OCI-LY3 (cell line): ENCODE measurements around the gene REX1BD.

Experiments used
- H2AFZ ChIP-seq: fragments of 200-600, 300-600 bp; shearing (Covaris generic); 2 replicates; pipeline ENCODE4 v1.6.0; 2014; ENCODE audit warnings: antibody characterized with exemption, low read depth, low read length
- H3K27ac ChIP-seq: fragments of 200-600, 300-600 bp; sonication (generic); 2 replicates; pipeline ENCODE4 v1.5.1; 2014; ENCODE audit warnings: mild to moderate bottlenecking, low read length, moderate library complexity, mixed read lengths
- H3K27me3 ChIP-seq: fragments of 200-600, 300-600 bp; sonication (generic); 2 replicates; pipeline ENCODE4 v1.6.1; 2014; ENCODE audit warnings: low read depth, low read length, mixed read lengths
- H3K36me3 ChIP-seq: fragments of 200-600, 300-600 bp; sonication (generic); replicated peaks from 2 replicates; pipeline ENCODE3; 2014; ENCODE audit warnings: low read depth, low read length, mixed read lengths
- H3K4me1 ChIP-seq: fragments of 300-600, 200-600 bp; sonication (generic); 2 replicates; pipeline ENCODE4 v1.6.1; 2014; ENCODE audit warnings: low read length, mixed read lengths
- H3K4me2 ChIP-seq: fragments of 200-600, 300-600 bp; sonication (generic); 2 replicates; pipeline ENCODE4 v1.6.1; 2014; ENCODE audit warnings: low read length, mixed read lengths
- H3K4me3 ChIP-seq: fragments of 300-600, 200-600 bp; sonication (generic); 2 replicates; pipeline ENCODE4 v1.5.1; 2014; ENCODE audit warnings: antibody characterized with exemption, mild to moderate bottlenecking, low read length, moderate library complexity
- H3K79me2 ChIP-seq: fragments of 300-600, 200-600 bp; shearing (Covaris generic); 2 replicates; pipeline ENCODE4 v1.6.1; 2014; ENCODE audit warnings: mild to moderate bottlenecking, low read length, mixed read lengths
- H3K9ac ChIP-seq: fragments of 300-600, 200-600 bp; shearing (Covaris generic); 2 replicates; pipeline ENCODE4 v1.6.0; 2014; ENCODE audit warnings: mild to moderate bottlenecking, low read length, moderate library complexity
- H3K9me3 ChIP-seq: fragments of 200-600, 300-600 bp; shearing (Covaris generic); 2 replicates; pipeline ENCODE4 v1.6.1; 2014; ENCODE audit warnings: low read length, mixed read lengths; ENCODE audit not compliant: insufficient read depth
- H4K20me1 ChIP-seq: fragments of 200-600, 300-600 bp; sonication (generic); 2 replicates; pipeline ENCODE4 v1.6.1; 2016; ENCODE audit warnings: low read length, mixed read lengths; ENCODE audit not compliant: insufficient read depth
- EZH2phosphoT487 ChIP-seq: fragments of 200-600 bp; shearing (Covaris generic); IDR thresholded peaks from 2 replicates; pipeline ENCODE4 v1.6.1; 2018; ENCODE audit warnings: antibody characterized with exemption, mixed run types, low read depth
- TF ChIP-seq, protein P1 (sequence below): fragments of 200-600, 300-600 bp; sonication (generic); IDR thresholded peaks from 2 replicates; pipeline ENCODE4 v1.5.1; 2014; ENCODE audit warnings: antibody characterized with exemption, low read length, low read depth

Gene REX1BD

GRCh38 chr19:18559685-18560084, 28.9 kb upstream of the REX1BD start:
- Histone ChIP-seq H3K9ac (no peak overlapping the region), H3K79me2 (peaks cover 37% of the 10 kb centered on the region), H3K27ac (no peak overlapping the region), H3K27me3 (no peaks in the 10 kb centered on the region), H3K9me3 (no peaks in the 10 kb centered on the region), H3K36me3 (peaks cover 18% of the 10 kb centered on the region), H3K4me1 (peaks cover 17% of the 10 kb centered on the region), H3K4me2 (peak overlapping the region; percentile 85), H2AFZ (no peak overlapping the region), H4K20me1 (no peaks in the 10 kb centered on the region), H3K4me3 (no peak overlapping the region)
- TF ChIP-seq EZH2phosphoT487, result no peak
- TF ChIP-seq, protein P1, sequence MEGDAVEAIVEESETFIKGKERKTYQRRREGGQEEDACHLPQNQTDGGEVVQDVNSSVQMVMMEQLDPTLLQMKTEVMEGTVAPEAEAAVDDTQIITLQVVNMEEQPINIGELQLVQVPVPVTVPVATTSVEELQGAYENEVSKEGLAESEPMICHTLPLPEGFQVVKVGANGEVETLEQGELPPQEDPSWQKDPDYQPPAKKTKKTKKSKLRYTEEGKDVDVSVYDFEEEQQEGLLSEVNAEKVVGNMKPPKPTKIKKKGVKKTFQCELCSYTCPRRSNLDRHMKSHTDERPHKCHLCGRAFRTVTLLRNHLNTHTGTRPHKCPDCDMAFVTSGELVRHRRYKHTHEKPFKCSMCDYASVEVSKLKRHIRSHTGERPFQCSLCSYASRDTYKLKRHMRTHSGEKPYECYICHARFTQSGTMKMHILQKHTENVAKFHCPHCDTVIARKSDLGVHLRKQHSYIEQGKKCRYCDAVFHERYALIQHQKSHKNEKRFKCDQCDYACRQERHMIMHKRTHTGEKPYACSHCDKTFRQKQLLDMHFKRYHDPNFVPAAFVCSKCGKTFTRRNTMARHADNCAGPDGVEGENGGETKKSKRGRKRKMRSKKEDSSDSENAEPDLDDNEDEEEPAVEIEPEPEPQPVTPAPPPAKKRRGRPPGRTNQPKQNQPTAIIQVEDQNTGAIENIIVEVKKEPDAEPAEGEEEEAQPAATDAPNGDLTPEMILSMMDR, result no peak

DNA sequence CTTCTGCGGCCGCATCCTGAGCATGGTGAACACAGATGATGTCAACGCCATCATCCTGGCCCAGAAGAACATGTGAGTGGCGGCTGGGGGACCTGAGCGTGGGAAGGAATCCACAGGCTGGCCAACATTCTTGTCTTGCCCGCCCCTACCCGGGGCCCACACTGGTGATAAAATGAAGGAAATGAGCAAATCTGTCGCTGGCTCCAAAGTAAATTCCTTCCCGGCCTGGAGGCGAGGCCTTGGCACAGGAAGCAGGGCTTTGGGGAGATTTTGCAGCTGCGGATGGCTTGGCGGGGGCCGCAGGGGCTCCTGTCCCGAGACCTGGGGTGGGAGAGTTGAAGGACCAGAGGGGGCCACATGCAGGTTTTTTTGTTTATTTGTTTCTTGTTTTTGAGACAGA, 26.5 kb upstream of the REX1BD start:
- Histone ChIP-seq H2AFZ (no peak overlapping the region), H3K9ac (no peak overlapping the region), H4K20me1 (no peaks in the 10 kb centered on the region), H3K4me2 (no peak overlapping the region), H3K36me3 (peaks cover 26% of the 10 kb centered on the region), H3K27me3 (no peaks in the 10 kb centered on the region), H3K4me3 (no peak overlapping the region), H3K4me1 (peaks cover 11% of the 10 kb centered on the region), H3K27ac (no peak overlapping the region), H3K9me3 (no peaks in the 10 kb centered on the region), H3K79me2 (peaks cover 37% of the 10 kb centered on the region)
- TF ChIP-seq, protein P1, result no peak
- no peak for TF ChIP-seq EZH2phosphoT487

DNA sequence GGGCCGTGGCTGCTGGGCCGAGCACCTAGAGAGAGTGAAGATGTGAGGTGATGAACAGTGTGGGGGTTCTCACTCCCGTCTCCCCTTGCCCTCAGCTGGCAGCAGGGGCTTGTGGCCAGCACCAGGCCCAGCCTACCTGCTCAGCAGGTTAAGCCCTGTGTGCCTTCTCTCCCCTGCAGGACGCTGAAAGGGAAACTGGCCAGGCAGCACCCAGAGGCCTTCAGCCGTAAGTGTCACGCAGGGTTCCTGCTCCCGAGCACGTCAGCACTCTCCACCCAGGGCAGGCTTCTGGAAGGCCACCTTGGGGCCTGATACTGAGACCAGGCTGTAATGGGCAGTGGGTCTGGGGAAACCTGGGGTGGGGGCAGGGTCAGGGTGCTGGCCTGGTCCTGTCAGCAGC, 21.6 kb upstream of the REX1BD start:
- TF ChIP-seq, protein P1, result no peak
- TF ChIP-seq EZH2phosphoT487, result no peak
- Histone ChIP-seq H3K4me1 (peaks cover 3% of the 10 kb centered on the region; the same call in 1 of the 2 replicates), H3K79me2 (peaks cover 4% of the 10 kb centered on the region), H2AFZ (no peak overlapping the region), H3K36me3 (peaks cover 38% of the 10 kb centered on the region), H3K4me3 (no peak overlapping the region), H3K27ac (no peak overlapping the region), H3K27me3 (no peaks in the 10 kb centered on the region), H3K9me3 (no peaks in the 10 kb centered on the region), H3K9ac (no peak overlapping the region), H3K4me2 (no peak overlapping the region), H4K20me1 (no peaks in the 10 kb centered on the region)

DNA sequence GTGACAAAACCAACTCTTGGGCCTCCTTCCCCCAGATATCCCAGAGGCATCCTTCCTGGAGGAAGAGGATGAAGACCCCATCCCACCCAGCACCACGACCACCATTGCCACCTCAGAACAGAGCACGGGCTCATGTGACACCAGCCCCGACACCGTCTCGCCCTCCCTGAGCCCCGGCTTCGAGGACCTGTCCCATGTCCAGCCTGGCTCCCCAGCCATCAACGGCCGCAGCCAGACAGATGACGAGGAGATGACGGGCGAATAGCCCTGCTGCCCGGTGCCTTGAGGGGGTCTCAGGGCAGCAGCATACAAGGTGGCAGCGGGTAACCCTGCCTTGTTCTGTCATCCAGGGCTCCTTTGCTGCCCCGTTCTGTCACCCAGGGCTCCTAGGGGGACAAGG, 20.2 kb upstream of the REX1BD start:
- Histone ChIP-seq H3K4me1 (peaks cover 12% of the 10 kb centered on the region), H3K79me2 (peaks cover 18% of the 10 kb centered on the region), H3K36me3 (peaks cover 41% of the 10 kb centered on the region), H3K27me3 (no peaks in the 10 kb centered on the region), H3K4me3 (no peak overlapping the region), H3K4me2 (no peak overlapping the region), H4K20me1 (peaks cover 11% of the 10 kb centered on the region), H3K27ac (no peak overlapping the region), H3K9ac (no peak overlapping the region), H2AFZ (no peak overlapping the region), H3K9me3 (no peaks in the 10 kb centered on the region)
- no peak for TF ChIP-seq EZH2phosphoT487
- TF ChIP-seq, protein P1, result no peak
